Measurements from ENCODE around the gene RBKS. TPM values are rescaled to one million over a fixed set of nuclear protein-coding genes. Genes with fewer than 3 reads are reported as not detected.

RBKS gene
- 1.6 TPM for polyA plus RNA-seq (2013, experiment 1 of 2)
- 1.8 TPM for polyA plus RNA-seq (2013, experiment 2 of 2)

GRCh38 chr2:27890146-27890923 lies at the start of gene RBKS, which contains the start of gene BABAM2:
Gene RBKS, minus strand, starts transcription at chr2:27890387. Its CDS starts 42 bp downstream, at chr2:27890345.
Gene BABAM2, plus strand, starts transcription at chr2:27890729. Its CDS starts 3,828 bp downstream, at chr2:27894557.
- no peaks in the 10 kb centered on the region for H3K9me3 ChIP-seq (ENCODE audit: control insufficient read depth, low read length)
- peak within 1 kb of the TSS; percentile 82 for H3K27ac ChIP-seq (ENCODE audit: low read depth, low read length, severe bottlenecking)
- H3K36me3 ChIP-seq (ENCODE audit: control insufficient read depth, insufficient read depth, low read length): peaks cover 3% of the 10 kb centered on the region
- WGBS, 2 experiments (ENCODE audit: insufficient coverage in 2 of 2): 0 to 1% methylated on average over 58 to 59 of the region's 79 CpGs
- H3K4me1 ChIP-seq (ENCODE audit: control insufficient read depth, insufficient read depth, low read length, poor library complexity, severe bottlenecking): no peaks in the 10 kb centered on the region
- H3K4me3 ChIP-seq (ENCODE audit: extremely low read depth, insufficient read depth, low read length, poor library complexity, severe bottlenecking): peak within 1 kb of the TSS; percentile 67

DNA sequence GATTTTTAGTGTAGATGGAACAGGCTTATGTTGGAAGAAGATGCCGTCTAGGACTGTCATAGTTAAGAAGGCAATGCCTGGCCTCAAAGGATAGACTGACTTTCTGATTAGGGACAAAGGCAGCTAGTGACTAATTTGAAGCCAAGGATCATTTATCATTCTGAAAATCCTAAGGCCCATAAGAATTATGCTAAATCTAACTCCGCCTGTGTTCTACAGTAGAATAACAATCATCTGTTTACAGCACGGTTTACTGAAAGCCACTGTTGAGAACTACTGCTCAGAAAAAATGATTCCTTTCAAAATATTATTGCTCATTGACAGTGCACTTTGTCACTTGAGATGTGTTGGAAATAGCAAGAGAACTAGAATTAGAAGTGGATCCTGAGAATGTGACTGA lies 44.8 kb upstream of the RBKS start:
- 100% methylated on average over 2 of the region's 3 CpGs for WGBS, 2 experiments (ENCODE audit: insufficient coverage in 2 of 2)
- H3K36me3 ChIP-seq (ENCODE audit: control insufficient read depth, insufficient read depth, low read length): no peaks in the 10 kb centered on the region

GRCh38 chr2:27932396-27932795 lies 42.2 kb upstream of the RBKS start:
- Histone ChIP-seq H3K4me1 (ENCODE audit: control insufficient read depth, insufficient read depth, low read length, poor library complexity, severe bottlenecking) (no peaks in the 10 kb centered on the region), H3K4me3 (ENCODE audit: extremely low read depth, insufficient read depth, low read length, poor library complexity, severe bottlenecking) (no peak overlapping the region), H3K9me3 (ENCODE audit: control insufficient read depth, low read length) (no peaks in the 10 kb centered on the region), H3K36me3 (ENCODE audit: control insufficient read depth, insufficient read depth, low read length) (no peaks in the 10 kb centered on the region), H3K27ac (ENCODE audit: low read depth, low read length, severe bottlenecking) (no peak overlapping the region)
- WGBS, 2 experiments (ENCODE audit: insufficient coverage in 2 of 2): 100% methylated on average over 2 of the region's 2 CpGs

More for the DNA sequence above, 44.8 kb upstream of the RBKS start:
- H3K4me1 ChIP-seq (ENCODE audit: control insufficient read depth, insufficient read depth, low read length, poor library complexity, severe bottlenecking): no peaks in the 10 kb centered on the region
- no peak overlapping the region for H3K27ac ChIP-seq (ENCODE audit: low read depth, low read length, severe bottlenecking)
- no peaks in the 10 kb centered on the region for H3K9me3 ChIP-seq (ENCODE audit: control insufficient read depth, low read length)
- H3K4me3 ChIP-seq (ENCODE audit: extremely low read depth, insufficient read depth, low read length, poor library complexity, severe bottlenecking): no peak overlapping the region

DNA sequence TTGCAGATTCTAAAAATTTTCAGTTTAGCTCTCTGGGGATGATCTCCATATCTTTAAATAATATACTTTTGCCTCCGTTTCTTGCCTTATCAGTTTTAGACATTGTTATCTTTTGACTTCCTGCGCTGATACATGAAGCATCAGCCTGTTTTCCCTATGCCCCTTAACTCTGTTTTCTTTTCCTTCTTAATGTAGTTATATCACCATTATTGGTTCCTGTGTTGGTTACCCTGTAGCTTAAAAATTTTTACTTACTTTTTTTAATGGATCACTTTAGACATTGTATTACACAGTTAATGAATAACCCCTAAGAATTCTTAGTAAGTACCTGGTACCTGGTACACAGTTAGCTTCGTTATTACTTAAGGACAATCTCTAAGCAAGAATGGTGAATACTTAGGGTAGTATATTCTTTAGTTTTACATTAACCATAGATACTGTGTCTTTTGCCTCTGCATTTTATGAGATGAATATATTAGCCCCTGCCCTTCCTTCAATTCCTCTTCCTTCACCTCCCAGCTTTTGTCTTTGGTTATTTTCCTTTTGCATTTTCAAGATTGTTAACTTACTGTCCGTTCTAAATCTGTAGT lies 41.3 kb upstream of the RBKS start:
- Histone ChIP-seq H3K27ac (ENCODE audit: low read depth, low read length, severe bottlenecking) (no peak overlapping the region), H3K9me3 (ENCODE audit: control insufficient read depth, low read length) (no peaks in the 10 kb centered on the region), H3K4me1 (ENCODE audit: control insufficient read depth, insufficient read depth, low read length, poor library complexity, severe bottlenecking) (no peaks in the 10 kb centered on the region), H3K4me3 (ENCODE audit: extremely low read depth, insufficient read depth, low read length, poor library complexity, severe bottlenecking) (no peak overlapping the region), H3K36me3 (ENCODE audit: control insufficient read depth, insufficient read depth, low read length) (no peaks in the 10 kb centered on the region)
- 100% methylated on average over 1 of the region's 4 CpGs for WGBS, 2 experiments (ENCODE audit: insufficient coverage in 2 of 2)

DNA sequence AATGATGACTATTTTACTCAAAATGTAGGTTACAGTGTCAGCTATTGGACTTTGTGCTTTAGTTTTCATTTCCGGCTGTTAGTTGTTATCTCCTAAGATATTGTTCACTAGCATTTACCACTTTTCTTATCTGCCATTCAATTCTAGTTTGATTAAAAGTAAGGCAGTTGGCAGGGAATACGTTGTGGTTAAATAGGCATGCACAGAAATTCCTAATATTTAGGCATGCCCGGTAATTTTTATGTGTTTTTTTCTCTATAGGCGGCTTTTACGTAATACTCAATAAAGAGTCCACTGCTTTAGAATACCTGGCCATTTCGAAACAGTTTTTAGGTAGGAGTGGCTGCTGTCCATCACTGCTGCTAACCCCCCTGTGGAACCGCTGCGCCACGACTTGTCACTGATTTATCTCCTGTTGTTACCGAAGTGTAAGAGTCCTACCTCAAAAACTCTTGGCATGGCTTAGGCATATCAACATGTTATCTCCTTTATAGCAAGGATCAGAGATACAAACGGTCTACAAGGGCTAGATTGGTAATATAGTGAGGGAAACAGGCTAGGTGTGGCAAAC lies 39.8 kb upstream of the RBKS start:
- H3K27ac ChIP-seq (ENCODE audit: low read depth, low read length, severe bottlenecking): no peak overlapping the region
- H3K4me1 ChIP-seq (ENCODE audit: control insufficient read depth, insufficient read depth, low read length, poor library complexity, severe bottlenecking): no peaks in the 10 kb centered on the region
- no peaks in the 10 kb centered on the region for H3K36me3 ChIP-seq (ENCODE audit: control insufficient read depth, insufficient read depth, low read length)
- H3K9me3 ChIP-seq (ENCODE audit: control insufficient read depth, low read length): no peaks in the 10 kb centered on the region
- no peak overlapping the region for H3K4me3 ChIP-seq (ENCODE audit: extremely low read depth, insufficient read depth, low read length, poor library complexity, severe bottlenecking)
- 88 to 89% methylated on average over 8 to 9 of the region's 11 CpGs for WGBS, 2 experiments (ENCODE audit: insufficient coverage in 2 of 2)

- H3K9me3 ChIP-seq (ENCODE audit: control insufficient read depth, low read length): no peaks in the 10 kb centered on the region
- no peaks in the 10 kb centered on the region for H3K36me3 ChIP-seq (ENCODE audit: control insufficient read depth, insufficient read depth, low read length)
- H3K4me3 ChIP-seq (ENCODE audit: extremely low read depth, insufficient read depth, low read length, poor library complexity, severe bottlenecking): no peak overlapping the region
- H3K27ac ChIP-seq (ENCODE audit: low read depth, low read length, severe bottlenecking): no peak overlapping the region
- no peaks in the 10 kb centered on the region for H3K4me1 ChIP-seq (ENCODE audit: control insufficient read depth, insufficient read depth, low read length, poor library complexity, severe bottlenecking)
- 90 to 93% methylated on average over 1 to 2 of the region's 4 CpGs for WGBS, 2 experiments (ENCODE audit: insufficient coverage in 2 of 2)
These were observed 35.7 kb upstream of the RBKS start for GRCh38 chr2:27925766-27926472.

- no peak overlapping the region for H3K27ac ChIP-seq (ENCODE audit: low read depth, low read length, severe bottlenecking)
- no peaks in the 10 kb centered on the region for H3K4me1 ChIP-seq (ENCODE audit: control insufficient read depth, insufficient read depth, low read length, poor library complexity, severe bottlenecking)
- no peaks in the 10 kb centered on the region for H3K36me3 ChIP-seq (ENCODE audit: control insufficient read depth, insufficient read depth, low read length)
- no peaks in the 10 kb centered on the region for H3K9me3 ChIP-seq (ENCODE audit: control insufficient read depth, low read length)
- WGBS, 2 experiments (ENCODE audit: insufficient coverage in 2 of 2): no CpG with 5 or more reads among the region's 1 CpG
- H3K4me3 ChIP-seq (ENCODE audit: extremely low read depth, insufficient read depth, low read length, poor library complexity, severe bottlenecking): no peak overlapping the region
These were observed 32.7 kb upstream of the RBKS start for GRCh38 chr2:27922842-27923241.

GRCh38 chr2:27921880-27922547 lies 31.8 kb upstream of the RBKS start:
- no peaks in the 10 kb centered on the region for H3K36me3 ChIP-seq (ENCODE audit: control insufficient read depth, insufficient read depth, low read length)

DNA sequence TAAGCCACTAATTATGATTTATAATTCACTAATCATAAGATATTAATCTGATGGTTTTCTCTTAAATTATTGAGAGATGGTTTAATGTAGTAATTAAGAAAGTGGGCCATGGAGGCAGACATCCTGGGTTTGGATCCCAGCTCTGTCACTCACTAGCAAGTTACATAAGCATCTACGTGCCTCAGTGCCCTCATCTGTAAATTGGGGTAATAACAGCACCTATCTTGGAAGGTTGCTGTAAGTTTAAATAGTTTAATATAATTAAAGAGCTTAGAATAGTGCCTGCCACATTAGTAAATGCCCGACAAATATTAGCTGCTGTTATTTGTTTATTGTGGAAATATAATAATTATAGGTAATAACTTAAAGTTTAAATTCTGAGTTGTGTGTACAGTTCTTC lies 31.2 kb upstream of the RBKS start:
- Histone ChIP-seq H3K4me3 (ENCODE audit: extremely low read depth, insufficient read depth, low read length, poor library complexity, severe bottlenecking) (no peak overlapping the region), H3K27ac (ENCODE audit: low read depth, low read length, severe bottlenecking) (no peak overlapping the region), H3K4me1 (ENCODE audit: control insufficient read depth, insufficient read depth, low read length, poor library complexity, severe bottlenecking) (no peaks in the 10 kb centered on the region), H3K36me3 (ENCODE audit: control insufficient read depth, insufficient read depth, low read length) (no peaks in the 10 kb centered on the region), H3K9me3 (ENCODE audit: control insufficient read depth, low read length) (no peaks in the 10 kb centered on the region)
- WGBS, 2 experiments (ENCODE audit: insufficient coverage in 2 of 2): no CpG with 5 or more reads among the region's 2 CpGs

More at GRCh38 chr2:27921880-27922547, 31.8 kb upstream of the RBKS start:
- H3K4me3 ChIP-seq (ENCODE audit: extremely low read depth, insufficient read depth, low read length, poor library complexity, severe bottlenecking): no peak overlapping the region
- no peak overlapping the region for H3K27ac ChIP-seq (ENCODE audit: low read depth, low read length, severe bottlenecking)
- 85 to 91% methylated on average over 2 to 4 of the region's 6 CpGs for WGBS, 2 experiments (ENCODE audit: insufficient coverage in 2 of 2)
- H3K9me3 ChIP-seq (ENCODE audit: control insufficient read depth, low read length): no peaks in the 10 kb centered on the region
- H3K4me1 ChIP-seq (ENCODE audit: control insufficient read depth, insufficient read depth, low read length, poor library complexity, severe bottlenecking): no peaks in the 10 kb centered on the region

Data from mesodermal cell (in vitro differentiated cells).